Fibroblast of the aortic adventitia (primary cell): ENCODE measurements around the gene RAB17. TPM values are rescaled to one million over a fixed set of nuclear protein-coding genes. Genes with fewer than 3 reads are reported as not detected.
A peak's percentile ranks its signal among the peaks of the same experiment; 100 is the strongest.
"Not testable (repeated sequence)": the region's sequence is repeated elsewhere in the genome, so short reads cannot be mapped to it uniquely, and the experiment has no call there.

Experiments
- DNase-seq: peaks from one replicate; pipeline ENCODE4 v3.0.0-alpha.2; 2010; ENCODE audit warnings: low read depth
- H3K4me3 ChIP-seq: 2 replicates; pipeline ENCODE4 v1.5.1; 2011; ENCODE audit warnings: low read depth, mild to moderate bottlenecking, control low read depth, low read length, moderate library complexity
- CTCF ChIP-seq: IDR thresholded peaks from 2 replicates; pipeline ENCODE4 v1.5.1; 2011; ENCODE audit warnings: mild to moderate bottlenecking, low read length, control low read depth, inconsistent platforms; ENCODE audit not compliant: insufficient read depth
- total RNA-seq: library from RNA; depleted of rRNA; stranded (reverse); fragments of >200 nt; gene quantifications from 2 replicates; pipeline ENCODE4 v1.2.3, GENCODE V29; 2012; ENCODE audit warnings: low replicate concordance

RAB17 gene
- total RNA-seq, 1 donor = 0.54 TPM

DNA sequence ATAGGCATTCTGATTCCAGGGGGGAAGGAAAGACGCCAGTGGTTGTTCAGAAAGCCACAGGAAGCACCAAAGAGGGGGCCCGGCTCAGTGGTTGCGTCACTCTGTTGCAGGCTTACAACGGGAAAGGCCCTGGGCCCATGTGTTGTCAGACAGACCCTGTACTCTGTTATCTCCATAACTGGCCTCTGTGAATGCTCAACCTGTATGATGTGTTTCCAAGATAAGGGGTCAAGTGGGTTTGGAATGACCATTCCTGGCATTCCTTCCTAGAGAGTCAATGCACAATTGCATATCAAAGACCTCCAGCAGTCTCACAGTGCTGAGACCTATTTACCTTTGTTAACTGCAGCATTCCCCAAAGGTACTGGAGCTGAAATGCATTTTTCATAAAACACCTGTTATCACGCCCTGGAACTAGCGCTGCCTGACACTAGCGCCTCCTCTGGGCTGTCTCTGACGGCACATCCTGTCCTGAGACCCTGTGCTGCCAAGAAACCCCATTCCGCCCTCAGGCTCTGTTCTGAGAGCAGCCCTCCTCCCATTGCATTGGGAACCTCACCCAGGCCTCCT is 23.7 kb upstream of the RAB17 start:
- peak; percentile 45 for DNase-seq
- H3K4me3 ChIP-seq = no peak overlapping the region
- TF ChIP-seq CTCF = no peak

DNA sequence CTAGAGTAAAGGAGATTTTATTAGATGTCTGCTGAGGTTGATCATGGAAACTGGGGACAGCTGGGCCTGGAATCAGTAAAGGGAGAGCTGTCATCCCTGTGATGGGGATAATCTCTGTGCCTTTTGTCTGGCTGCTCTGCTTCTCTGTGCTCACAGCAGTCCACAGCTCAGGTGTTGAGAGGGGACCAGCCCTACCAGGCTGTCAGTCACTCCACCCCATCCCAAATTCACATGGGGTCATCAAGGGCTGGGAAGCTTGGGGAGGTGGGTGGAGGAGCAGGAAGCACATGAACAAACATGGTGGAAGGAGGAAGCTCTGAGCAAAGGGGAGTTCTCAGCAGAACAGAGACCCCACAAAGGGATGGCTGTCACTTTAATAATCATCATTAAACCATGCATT is 23.1 kb upstream of the RAB17 start:
- TF ChIP-seq CTCF = no peak
- DNase-seq = no peak
- H3K4me3 ChIP-seq = no peak overlapping the region

- TF ChIP-seq CTCF = no peak
- no peak for DNase-seq
- no peak overlapping the region for H3K4me3 ChIP-seq
Observed at GRCh38 chr2:237612527-237613357, 22.2 kb upstream of the RAB17 start.

- DNase-seq, H3K4me3 ChIP-seq: not testable (repeated sequence)
Observed at GRCh38 chr2:237606522-237606921, 16.0 kb upstream of the RAB17 start.

DNA sequence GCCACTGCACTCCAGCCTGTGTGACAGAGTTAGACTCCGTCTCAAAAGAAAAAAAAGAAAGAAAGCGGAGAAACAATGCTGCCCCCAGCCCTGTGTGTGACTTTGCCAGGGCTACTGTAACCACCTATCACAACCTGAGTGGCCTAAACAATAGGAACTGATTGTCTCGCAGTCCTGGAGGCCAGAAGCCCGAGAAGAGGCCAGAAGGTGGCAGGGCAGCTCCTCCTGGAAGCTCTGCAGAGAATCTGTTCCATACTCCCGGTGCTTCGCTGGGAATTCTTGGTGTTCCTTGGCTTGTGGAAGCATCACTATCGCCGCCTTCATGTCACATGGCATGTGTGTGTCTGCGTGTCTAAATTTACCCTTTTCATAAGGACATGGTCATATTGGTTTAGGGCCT is 14.4 kb upstream of the RAB17 start:
- H3K4me3 ChIP-seq = no peak overlapping the region
- peak; percentile 49 for DNase-seq
- TF ChIP-seq CTCF = peak; percentile 44

GRCh38 chr2:237604391-237604790 is 13.9 kb upstream of the RAB17 start:
- TF ChIP-seq CTCF = no peak
- no peak for DNase-seq
- H3K4me3 ChIP-seq = no peak overlapping the region

GRCh38 chr2:237603718-237604362 is 13.3 kb upstream of the RAB17 start:
- no peak overlapping the region for H3K4me3 ChIP-seq

More at GRCh38 chr2:237603718-237604362, 13.3 kb upstream of the RAB17 start:
- peak; percentile 37 for DNase-seq
- no peak for TF ChIP-seq CTCF
